GM18505 (cell line): ENCODE measurements around the gene TUBGCP2.

Experiments used
- ATAC-seq: cut with Tn5 transposase; IDR thresholded peaks from one replicate; pipeline ENCODE4 v1.9.1; 2021; ENCODE audit not compliant: unreplicated experiment
- POLR2A ChIP-seq: IDR thresholded peaks from 4 replicates; pipeline ENCODE4 v1.6.1; 2011; ENCODE audit warnings: borderline replicate concordance; ENCODE audit not compliant: insufficient read depth, insufficient read length; ENCODE audit errors: extremely low read depth

Gene TUBGCP2

GRCh38 chr10:133260895-133261725, 47.6 kb downstream of the TUBGCP2 start:
- TF ChIP-seq POLR2A, result peak; percentile 26
- peak; percentile 56 for ATAC-seq

GRCh38 chr10:133259602-133259989, 49.1 kb downstream of the TUBGCP2 start:
- TF ChIP-seq POLR2A, result no peak
- ATAC-seq, result no peak

DNA sequence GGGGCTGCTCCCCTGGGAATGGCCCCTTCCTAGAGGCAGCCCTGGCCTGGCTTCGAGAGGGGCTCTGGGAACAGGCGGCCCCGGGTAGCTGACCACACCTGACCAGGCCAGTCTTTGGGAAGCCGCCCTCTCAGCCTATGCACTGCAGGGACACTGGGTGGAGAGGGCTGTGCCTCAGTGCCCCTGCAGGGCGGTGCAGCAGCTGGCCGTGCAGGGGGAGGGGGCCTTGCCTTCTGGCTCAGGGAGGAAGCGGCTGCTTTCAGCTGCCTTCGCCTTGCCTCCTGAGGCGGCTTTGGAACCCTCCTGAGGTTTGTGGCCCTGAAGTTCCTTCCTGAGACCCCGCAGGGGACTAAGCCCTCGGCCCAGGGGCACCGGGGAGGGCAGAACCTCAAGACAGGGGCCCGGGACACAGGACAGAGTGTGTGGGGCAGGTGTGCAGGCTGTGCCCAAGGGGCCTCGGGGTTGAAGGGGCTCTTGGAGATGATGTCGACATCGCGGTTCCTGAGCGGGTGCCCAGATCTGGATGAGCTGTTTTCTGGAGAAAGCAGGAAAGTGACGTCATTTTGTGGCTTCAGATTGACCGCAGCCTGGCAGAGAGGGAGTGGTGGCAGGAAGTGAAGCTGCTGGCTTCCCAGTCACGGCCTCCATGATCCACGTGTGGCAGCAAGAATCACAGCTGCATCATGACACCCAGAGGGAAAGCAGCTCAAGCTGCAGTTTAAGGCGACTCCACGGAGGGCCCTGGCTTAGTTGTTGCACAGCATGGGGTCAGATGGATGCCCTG, 49.7 kb downstream of the TUBGCP2 start:
- no peak for TF ChIP-seq POLR2A
- no peak for ATAC-seq

- TF ChIP-seq POLR2A, result no peak
Observed at GRCh38 chr10:133258066-133258817, 50.4 kb downstream of the TUBGCP2 start.

DNA sequence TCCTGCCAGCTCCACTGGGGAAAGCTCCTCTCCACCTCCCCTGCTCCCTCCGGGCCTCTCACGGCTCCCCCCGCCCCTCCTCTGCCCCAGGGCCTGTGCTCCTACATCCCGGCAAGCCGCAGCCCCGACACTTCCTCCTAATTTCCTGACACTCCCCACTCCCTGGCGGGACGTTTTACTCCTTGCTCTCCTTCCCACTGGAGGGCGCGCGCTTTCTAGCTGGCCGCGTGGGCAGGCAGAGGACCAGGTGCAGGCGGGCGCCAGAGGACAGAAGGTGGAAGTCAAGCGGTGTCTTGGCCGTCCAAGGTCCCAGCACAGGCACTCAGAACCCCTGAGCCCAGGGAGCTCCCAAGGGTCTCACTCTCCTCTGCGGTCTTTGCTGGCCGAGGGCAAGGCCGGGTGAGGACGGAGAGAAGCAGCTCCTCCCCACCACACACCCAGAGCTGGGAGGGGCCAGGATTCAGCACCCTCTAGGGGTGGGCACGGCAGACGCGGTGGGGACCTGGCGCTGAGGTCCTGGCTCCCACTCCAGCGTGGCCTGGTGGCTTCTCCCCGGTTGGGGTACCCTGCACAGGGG, 51.1 kb downstream of the TUBGCP2 start:
- no peak for TF ChIP-seq POLR2A
- no peak for ATAC-seq

More at GRCh38 chr10:133258066-133258817, 50.4 kb downstream of the TUBGCP2 start:
- no peak for ATAC-seq

GRCh38 chr10:133255323-133255722, 53.3 kb downstream of the TUBGCP2 start:
- ATAC-seq, result no peak
- no peak for TF ChIP-seq POLR2A

DNA sequence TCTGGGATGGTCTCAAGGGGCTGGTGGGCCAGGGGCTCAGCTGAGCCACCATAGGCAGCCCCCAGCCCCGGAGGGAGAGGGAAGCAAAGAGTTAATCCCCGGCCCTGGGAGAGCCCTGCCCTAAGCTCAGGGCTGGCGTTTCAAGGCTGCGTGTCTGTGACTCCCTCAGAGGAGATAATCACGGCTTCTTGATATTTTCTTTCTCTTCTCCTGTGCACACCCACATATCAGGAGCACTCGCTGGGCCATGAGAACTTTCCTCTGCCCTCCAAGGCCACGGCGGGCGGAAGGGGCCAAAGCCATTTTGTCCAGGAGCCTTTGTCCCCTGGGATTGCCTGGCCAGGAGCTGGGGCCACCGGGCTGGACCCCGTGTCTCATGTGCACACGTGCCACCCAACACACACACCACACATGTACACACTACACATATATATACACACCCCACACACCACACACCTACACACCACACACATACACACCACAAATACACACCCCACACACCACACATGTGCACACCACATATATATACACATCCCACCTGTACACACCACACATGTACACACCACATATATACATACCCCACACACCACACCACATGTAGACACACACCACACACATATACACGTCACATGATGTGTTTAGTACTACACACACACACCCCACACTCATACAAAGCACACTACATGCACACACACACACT, 54.1 kb downstream of the TUBGCP2 start:
- TF ChIP-seq POLR2A, result no peak
- ATAC-seq, result no peak

GRCh38 chr10:133253361-133253955, 55.2 kb downstream of the TUBGCP2 start:
- no peak for TF ChIP-seq POLR2A
- ATAC-seq, result no peak

DNA sequence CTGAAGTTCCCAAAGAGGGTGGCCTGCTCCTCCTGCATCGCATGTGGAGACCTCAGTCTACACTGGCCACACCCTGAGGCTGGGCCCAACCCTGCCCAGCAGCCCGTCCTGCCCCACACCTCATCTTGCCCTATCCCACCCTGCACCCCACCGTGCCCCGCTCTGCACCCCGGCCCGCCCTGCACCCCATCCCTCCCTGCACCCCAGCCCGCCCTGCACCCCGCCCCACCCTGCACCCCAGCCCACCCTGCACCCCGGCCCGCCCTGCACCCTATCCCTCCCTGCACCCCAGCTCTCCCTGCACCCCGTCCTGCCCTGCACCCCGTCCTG, 56.5 kb downstream of the TUBGCP2 start:
- no peak for TF ChIP-seq POLR2A
- no peak for ATAC-seq

GRCh38 chr10:133251388-133252222, 57.1 kb downstream of the TUBGCP2 start:
- ATAC-seq, result no peak
- no peak for TF ChIP-seq POLR2A

DNA sequence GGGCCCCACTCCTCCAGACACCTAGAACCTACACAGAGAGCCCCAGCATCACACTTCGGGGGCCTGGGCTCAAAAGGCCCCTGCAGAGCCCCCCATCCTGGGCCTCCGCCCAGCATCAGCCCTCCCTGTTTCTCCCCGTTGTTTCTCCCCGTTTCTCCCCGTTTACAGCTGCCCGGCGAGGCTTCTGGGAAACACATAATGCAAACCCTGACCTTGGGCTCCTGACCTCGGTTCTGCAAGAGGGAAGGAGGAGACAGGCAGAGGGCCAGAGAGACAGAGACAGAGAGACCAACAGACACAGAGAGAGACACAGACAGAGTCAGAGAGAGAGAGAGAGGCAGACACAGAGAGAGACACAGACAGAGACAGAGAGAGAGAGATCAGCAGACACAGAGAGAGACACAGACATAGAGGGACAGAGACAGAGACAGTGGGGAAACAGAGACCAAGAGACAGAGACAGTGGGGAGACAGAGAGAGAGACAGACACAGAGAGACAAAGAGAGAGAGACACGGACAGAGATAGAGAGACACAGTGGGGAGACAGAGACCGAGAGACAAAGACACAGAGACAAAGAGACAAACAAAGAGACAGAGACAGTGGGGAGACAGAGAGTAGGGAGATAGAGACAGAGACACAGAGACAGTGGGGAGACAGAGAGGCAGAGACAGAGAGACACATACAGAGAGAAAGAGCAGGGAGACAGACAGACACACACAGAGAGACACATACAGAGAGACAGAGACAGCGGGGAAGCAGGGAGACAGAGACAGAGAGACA, 58.5 kb downstream of the TUBGCP2 start:
- no peak for TF ChIP-seq POLR2A
- ATAC-seq, result no peak
